UCSD-AML1 (cell line): ENCODE data around the gene RAB9B.
A peak's percentile ranks its signal among the peaks of the same experiment; 100 is the strongest.
"Not testable (repeated sequence)": the region's sequence is repeated elsewhere in the genome, so short reads cannot be mapped to it uniquely, and the experiment has no call there.

ENCODE experiments used
- DNase-seq: peaks from one replicate; lab custom pipeline; 2025; ENCODE audit not compliant: unreplicated experiment; lab: John Stamatoyannopoulos, UW

Gene RAB9B, protein sequence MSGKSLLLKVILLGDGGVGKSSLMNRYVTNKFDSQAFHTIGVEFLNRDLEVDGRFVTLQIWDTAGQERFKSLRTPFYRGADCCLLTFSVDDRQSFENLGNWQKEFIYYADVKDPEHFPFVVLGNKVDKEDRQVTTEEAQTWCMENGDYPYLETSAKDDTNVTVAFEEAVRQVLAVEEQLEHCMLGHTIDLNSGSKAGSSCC

DNA sequence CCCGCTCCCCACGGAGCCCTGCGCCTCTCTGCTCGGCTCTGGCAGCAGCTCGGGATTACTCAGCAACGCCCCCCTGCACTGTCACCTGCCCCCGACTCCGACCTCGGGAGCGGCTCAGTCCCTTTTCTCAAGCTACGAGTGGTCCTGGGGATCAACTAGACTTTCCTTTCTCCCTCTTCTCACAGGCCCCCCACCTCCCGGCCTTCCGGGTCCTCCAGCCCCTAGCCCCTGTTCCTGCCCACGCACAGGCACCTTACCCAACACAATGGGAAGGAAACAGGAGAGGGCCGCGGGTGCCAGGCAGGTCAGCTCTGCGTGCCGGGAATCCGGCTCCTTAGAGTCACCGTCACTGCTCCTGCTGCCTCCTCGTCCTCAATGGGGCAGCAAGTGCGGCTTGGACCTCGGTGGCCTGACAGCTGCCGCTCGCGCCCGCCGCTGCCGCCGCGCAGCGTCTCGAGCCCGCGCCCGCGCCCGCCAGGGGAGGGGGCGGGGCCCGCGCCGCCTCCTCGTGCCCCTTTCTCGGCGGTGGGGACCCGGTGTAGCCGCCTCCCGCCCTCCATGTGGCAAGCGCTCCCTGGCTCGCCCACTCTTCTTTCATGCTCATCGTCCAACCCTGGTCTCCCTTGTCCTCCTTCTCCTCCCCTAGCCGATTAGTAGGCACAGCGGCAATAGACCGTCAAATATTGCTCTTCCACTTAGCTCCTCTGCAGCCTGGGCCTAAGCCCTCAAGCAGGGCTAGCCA lies at the start of gene RAB9B:
RAB9B (minus strand) TSS at position 455 of the 742 bp plus-strand sequence. CDS start 6,473 bp downstream, outside the sequence.
- no peak for DNase-seq

DNA sequence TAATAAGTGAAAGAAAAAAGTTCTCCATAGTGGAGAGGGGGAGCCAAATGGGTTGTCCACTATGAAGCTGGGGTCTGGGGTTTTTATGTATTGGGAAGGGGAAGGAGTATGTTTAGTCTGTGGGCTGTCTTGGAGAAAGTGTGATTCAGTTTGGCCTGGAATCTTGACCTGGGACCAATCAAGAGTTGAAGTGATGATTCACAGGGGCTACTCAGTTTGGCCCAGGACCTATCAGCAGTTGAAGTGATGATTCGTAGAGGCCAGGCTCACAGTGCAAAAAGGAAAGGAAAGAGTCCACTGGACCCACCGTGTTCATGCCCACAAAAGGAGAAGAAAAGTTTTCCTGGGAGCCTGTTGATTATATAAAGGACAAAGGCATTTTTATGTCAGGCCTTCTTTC lies 47.3 kb upstream of the RAB9B start:
- no peak for DNase-seq

DNA sequence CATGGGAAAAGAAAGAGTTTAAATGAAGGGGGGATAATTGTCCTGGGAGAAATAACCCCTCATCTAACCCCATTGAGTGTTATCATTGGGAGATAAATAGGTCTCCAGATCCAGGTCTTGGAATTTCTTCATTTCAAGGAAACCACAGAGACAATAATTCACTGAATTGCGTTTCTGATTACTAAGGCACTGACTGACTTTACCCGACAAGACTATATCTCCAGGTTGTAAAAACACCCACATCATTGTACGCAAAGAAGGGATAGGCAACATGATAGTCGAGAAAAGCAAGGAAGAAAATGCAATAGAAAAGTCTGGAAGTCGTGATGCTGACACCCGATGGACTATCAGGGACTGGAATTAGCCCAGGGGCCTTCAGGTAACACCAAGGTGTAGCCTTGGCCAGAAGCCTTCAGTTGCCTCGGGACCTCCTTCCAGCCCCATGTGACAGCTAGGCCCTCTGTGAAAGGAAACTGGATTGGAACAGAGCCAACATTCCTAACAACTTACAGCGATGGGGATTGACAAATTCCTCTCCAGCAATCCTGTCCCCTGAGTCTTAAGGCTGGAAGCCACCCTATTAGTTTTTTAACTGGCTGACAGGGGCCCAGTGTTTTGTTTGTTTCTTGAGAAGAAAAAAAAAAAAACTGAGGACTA lies 46.5 kb upstream of the RAB9B start:
- DNase-seq = no peak

DNA sequence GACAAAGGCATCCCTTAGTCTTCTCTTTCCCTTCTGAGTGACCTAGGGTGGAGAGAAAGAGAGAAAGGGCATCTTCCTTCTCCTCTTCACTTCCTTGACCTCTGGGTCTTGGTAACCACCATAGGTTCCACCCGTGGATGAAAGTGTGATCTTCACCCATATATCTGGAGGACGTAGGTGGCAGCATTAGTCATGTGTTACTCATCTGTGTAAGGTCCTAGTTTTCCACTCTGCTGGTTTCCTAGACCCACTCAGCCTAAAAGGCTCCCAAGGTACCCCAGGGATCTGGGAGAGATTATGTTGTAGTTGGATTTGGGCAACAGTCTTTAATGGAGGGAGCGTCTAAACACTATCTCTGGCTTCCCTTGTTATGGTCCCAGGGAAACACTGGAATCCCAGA lies 45.5 kb upstream of the RAB9B start:
- no peak for DNase-seq

DNA sequence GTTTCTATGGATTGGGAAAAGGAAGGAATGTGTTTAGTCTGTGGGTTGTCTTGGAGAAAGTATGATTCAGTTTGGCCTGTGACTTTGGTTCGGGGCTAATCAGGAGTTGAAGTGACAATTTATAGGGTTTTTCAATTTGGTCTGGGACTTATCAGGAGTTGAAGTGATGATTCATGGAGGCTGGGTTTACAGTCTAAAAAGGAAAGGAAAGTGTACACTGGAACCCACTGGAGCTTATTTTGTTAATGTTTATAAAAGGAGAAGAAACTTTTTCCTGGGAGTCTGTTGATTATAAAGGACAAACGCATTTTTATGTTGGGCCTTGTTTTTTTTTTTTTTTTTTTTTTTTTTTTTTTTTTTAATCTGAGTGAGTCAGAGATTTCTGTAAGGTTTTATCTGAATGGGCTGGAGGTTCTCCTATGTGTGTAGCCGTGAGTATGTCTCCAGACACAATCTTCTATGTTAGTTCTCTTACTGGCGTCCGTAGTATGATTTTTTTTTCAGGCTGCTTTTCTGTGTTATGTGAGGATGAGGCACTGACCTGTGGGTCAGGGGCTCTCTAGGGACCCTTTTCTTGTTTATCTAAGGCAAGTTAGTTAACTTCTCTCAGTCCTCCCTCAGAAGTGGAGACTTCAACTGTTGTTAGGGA lies 33.0 kb upstream of the RAB9B start:
- DNase-seq = no peak

DNA sequence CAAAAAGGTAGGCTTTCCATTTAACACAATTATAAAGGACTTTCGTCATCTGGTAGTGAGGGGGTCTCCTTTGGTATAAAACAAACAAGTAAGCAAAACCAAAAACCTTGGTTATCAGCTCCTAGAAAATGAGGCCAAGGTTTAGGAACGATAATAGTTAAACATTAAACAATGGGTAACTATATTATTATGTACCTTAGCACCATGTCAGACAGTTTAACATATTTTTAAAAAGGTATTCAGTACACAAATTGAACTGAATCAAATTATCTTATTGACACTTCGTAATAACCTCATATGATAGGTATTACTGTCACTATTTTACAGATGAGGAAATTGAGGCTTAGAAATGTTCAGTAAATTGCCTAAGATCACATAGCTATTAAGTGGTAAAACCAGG lies 32.1 kb upstream of the RAB9B start:
- no peak for DNase-seq

DNA sequence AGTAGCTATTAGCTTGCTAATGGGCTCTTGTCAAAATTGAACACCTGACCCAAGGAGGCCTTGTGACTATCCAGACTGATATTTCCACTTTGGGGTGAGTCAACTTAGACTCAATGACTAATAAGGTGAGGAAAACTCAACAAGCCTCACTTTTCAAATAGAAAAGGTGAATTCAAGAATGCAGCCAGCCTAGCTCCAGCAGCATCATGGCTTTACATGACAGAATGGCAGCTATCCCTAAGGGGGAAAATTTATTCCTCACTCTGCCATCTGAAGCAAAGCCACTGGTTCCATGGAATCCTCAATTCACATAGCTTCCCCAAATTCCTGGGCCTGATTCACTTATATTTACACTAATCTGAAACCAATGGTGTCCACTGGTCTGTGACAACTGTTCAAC lies 29.1 kb upstream of the RAB9B start:
- no peak for DNase-seq

DNA sequence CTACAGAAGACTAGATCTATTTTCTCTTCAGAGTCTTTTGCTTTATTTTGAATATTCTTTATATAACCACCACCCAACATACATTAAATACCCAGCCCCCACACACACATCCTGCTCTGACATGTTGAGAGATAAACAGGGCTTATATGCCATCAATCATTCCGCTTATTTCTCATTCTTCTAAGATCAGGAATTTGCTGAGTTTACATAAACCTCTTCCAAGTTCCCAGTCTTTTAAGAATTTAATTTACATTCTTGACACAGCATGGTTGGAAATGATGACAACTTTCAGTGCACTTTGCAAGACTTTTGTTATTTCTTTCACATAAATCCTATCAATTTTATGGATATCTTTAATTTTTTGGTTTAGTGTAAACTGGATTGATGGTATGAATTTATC lies 17.5 kb upstream of the RAB9B start:
- DNase-seq = no peak

DNA sequence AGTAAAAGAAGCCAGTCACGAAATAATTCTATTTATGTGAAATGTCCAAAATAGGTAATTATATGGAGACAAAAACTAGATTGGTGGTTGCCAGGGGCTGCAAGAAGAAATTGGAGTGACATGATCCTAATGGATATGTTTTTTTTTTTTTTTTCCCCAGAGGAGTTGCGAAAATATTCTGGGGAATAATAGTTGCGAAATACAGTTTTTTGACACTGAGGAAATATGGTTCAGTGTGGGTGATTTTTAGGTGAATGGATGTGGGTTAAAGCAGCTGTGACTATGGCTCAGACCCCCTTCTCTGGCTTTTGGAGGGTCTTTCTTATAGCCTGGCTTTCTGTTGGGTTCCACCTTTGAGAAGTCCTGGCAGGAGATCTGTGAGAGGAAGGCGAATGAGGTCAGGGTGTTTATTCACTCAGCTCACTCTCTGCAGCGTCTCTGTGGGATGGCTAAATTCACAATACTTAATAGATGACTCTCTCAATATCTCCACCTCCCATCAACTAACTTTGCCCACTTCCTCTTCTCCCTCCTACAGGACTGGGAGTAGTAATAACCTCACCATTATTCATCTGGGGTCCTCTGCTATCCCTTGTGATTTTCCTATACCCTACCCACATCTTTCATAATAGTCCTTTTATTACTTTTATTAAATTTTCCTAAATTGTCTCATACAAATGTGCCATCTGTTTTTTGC lies 15.3 kb upstream of the RAB9B start:
- no peak for DNase-seq

DNA sequence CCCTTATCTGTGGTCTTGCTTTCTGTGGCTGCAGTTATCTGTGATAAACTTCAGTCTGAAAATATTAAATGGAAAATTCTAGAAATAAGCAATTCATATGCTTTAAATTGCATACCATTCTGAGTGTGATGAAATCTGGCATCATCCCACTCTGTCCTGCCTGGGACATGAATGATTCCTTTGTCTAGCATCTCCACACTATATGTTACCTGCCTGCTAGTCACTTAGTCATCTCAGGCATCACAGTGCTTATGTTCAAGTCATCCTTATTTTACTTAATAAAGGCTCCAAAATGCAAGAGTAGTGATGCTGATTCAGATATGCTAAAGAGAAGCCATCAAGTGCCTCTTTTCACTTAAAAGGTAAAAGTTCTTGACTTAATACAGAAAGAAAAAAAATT lies 14.3 kb upstream of the RAB9B start:
- DNase-seq = no peak

DNA sequence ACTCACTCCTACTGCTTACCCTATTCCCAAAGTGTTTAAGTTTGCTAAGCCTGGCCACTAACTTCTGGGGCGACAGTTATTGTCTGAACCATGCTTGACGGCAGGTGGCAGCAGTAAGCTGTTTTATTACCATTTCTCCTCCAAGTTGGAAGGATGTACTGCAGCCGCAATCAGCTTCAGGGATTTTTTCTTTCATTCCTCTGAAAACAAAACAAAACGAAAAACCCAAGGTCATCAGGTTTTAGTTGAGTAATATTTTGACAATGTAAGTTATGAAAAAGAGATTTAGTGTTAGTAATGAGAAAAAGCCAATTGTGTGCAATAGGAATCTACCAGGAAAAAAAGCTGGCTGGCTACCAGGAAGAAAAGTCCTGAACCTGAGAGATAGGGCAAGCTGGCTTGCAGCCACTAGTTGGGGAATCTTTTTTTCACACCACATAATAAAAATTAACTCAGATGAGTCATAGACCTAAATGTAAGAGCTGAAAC lies 13.2 kb upstream of the RAB9B start:
- peak; percentile 36 for DNase-seq

DNA sequence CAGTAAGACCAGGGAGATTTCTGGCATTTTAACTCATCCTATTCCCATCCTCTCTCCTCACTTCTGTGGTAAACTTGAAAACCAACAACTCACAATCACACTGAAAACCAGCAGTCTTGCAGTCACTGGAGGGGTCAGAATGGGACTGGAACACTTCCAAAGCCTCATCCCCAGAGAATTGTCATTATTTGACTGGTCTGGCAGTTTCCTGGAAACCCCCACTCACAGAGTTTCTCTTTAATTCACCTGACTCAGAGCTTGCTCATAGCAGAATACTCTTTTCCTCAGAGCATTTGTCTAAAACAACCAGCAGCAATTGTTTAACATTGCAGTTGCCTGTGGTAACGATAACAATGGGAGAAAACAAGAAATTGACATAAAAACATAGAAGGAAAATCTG lies 7.3 kb upstream of the RAB9B start:
- DNase-seq = no peak

DNA sequence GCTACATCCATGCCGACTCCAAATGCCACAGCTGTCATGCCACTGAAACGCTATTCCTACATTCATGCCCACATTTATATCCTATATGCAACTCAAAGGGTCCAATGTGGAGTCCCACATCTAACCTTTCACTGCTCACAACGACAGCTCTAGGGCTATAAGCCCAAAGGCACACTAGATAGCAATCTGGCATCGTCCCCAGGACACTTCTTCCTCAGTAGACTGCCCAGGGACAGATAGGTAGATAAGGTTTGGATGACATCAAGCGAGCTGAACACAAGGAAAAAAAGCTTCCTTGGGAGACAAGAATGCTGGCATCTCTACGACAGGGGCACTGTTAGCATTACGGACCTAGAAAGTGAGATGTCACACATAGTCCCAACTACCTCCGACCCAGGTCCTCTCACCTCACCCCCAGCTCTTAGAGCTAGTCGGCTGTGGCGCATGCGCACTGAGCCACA lies 685 bp downstream of the RAB9B start:
- DNase-seq = no peak

DNA sequence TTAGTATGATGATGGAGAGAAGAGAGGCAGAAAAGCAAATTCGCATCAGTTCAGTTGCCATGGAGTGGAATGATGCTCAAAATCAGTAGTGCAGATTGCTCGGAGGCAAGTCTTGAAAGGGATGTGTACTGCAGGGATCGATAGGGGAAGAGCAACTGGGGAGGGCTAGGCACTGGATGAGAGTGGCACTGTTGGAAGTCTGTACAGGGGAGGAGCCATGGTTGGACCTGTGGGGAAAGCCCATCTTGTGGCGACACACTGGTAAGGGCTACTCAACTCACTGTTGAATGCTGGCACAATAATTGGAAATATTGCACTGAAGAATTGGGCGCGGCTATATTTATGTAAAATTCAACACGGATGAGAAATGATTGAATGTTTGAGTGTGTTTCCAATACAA lies 1.2 kb downstream of the RAB9B start:
- DNase-seq = no peak

DNA sequence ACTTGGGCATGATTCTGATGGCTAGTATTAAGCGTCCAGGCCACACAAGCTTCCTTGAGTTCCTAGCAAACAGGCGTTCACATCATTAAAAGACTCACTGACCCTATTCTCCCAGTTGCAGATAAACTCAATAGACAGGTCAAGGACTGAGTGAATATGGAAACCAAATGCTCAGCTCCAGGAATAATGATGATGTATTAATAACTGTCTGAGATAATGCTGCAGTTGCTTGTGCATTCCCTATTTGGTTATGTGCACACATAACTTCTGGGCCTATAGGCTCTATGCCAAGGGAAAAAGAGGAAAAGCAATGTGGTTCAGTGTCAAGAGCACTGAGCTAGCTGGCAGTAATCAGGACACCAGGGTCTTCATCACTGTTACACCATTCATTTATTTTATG lies 3.5 kb downstream of the RAB9B start:
- DNase-seq = no peak

DNA sequence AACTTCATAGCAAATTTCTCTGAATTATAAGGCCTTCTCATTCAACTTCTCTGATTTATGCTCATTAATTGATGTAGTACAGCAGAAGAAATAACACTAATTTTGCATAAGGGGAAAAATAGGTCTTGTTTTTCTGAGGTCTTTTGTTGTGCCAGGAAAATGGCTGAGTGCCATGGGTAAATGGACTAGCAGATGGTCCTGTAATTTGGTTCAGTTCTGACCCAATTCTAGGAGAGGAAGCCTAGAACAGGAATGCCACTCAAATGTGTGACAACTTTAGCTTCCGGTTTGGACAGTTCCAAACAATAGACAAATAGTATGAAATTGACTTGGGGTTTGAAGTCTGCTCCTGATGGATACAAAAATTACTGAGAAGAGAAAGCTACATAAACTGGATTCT lies 6.2 kb downstream of the RAB9B start:
- DNase-seq = no peak

DNA sequence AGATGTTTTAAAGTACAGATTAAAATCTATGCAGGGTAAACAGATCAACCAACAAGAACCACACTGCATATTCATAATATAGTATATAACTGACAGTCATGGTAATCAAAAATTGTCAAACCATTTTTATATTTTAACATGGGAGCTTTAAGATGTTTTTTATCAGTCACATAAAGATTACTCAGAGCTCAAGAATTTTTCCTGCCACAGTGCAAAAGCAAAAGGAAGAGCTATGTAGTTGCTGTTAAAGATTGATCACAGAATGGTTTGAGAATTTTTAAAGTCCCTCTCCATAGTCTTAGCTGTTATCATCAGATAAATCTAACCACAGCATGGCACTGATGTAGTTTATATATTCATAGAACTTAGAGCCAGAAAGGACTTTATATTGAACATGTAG lies 8.5 kb downstream of the RAB9B start:
- DNase-seq = no peak

DNA sequence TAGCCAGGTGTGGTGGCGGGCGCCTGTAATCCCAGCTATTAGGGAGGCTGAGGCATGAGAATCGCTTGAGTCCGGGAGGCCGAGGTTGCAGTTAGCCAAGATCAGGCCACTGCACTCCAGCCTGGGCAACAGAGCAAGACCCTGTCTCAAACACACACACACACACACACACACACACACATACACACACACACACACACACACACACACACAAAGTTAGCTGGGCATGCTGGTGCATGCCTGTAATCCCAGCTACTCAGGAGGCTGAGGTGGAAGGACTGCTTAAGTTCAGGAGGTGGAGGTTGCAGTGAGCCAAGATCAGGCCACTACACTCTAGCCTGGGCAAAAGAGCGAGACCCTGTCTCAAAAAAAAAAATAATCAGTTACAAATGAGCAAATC lies 11.3 kb downstream of the RAB9B start:
- DNase-seq = not testable (repeated sequence)

DNA sequence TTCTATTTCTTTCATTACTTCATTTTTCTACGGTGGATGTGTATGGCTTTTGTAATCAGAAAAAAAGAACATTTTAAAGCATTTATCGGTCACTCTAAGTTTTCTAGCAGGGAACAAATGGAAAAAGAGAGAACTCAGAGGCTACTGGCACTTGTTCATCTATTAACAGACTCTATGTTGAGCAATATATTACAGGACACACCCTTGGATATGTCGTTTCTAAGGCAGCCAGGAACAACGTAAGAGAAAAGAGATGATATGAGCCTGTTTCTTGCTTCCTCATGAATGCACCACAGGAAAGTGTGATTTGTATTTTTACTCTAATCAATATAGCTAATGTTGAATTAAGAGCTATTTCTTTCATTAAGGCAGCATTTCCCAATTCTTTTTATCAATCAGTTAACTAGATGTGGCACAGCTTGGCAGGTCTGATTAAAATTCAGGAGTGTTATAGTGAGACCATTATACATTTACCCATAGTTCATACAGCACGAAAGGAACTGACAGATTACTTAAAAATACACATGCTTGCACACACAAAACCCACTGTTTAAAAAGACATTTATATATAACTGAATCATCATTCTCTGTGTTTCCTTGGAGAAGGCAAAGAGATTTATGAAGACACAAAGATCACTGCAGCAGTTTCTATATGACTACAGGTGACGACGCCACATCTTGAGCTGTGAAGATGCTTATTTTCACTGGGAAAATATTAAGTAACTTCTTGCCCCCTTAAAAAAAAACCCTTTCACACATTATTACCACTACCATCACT lies 13.0 kb downstream of the RAB9B start:
- no peak for DNase-seq

DNA sequence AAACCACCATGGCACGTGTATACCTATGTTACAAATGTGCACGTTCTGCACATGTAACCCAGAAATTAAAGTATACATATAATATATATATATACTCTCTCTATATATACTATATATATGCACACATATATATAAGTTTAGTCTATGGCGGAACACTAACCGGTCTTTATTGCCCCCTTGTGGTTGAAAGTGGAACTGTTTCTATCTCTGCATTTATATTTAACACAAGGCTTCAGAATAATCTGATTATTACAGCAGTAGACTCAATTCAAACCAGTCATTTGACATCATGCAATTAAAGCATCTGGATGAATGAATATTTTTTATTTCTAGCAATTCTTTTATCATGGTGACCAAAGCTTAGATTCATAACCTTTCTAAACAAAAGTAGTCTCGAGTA lies 14.6 kb downstream of the RAB9B start:
- DNase-seq = no peak
